Caki2 (cell line): Measurements from ENCODE around the gene CDC73. TPM values are rescaled to one million over a fixed set of nuclear protein-coding genes. Genes with fewer than 3 reads are reported as not detected.
"Not testable (repeated sequence)": the region's sequence is repeated elsewhere in the genome, so short reads cannot be mapped to it uniquely, and the experiment has no call there.

Experiments used
- DNase-seq: peaks from one replicate; pipeline ENCODE4 v3.0.0-alpha.2; 2015; ENCODE audit warnings: low read depth
- in situ Hi-C: cut with HindIII; loops from 2 replicates; pipeline ENCODE4 v1.10.0; 2016; ENCODE audit warnings: low sequenced_read_pairs, low pct_unique_long_range_greater_than_20kb, mixed read lengths
- total RNA-seq: library from RNA; depleted of rRNA; stranded (reverse); fragments of >200 nt; shearing (Covaris generic); gene quantifications from 2 replicates; pipeline ENCODE4 v1.2.3, GENCODE V29; 2014; ENCODE audit warnings: low replicate concordance

Gene CDC73
- total RNA-seq, 1 experiment from 2014 or later, result 17.1 TPM

- in situ Hi-C loops, result no loop called here
- DNase-seq, result no peak
Measured at GRCh38 chr1:193201021-193201420, 79.2 kb downstream of the CDC73 start.

DNA sequence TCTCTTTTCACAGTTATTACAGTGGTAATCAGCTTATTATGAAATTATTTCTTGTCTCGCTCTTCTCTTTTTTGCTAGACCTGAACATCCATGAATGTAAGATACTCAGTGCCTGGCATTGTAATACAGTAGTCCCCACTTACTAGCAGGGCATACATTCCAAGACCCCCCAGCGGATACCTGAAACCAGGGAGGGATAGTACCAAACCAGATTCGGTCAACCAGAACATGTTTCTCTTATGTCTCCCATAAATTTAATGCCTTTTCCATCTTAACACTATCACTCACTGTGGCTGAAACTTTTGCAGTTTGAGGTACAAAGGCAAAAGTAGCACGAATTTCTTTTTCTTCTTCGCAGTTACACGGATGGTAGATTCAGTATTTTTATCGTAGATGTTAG lies 89.2 kb downstream of the CDC73 start:
- in situ Hi-C loops, result no loop called here
- no peak for DNase-seq

- DNase-seq, result peak; percentile 10
- in situ Hi-C loops, result no loop called here
Measured at GRCh38 chr1:193211539-193211938, 89.7 kb downstream of the CDC73 start.

DNA sequence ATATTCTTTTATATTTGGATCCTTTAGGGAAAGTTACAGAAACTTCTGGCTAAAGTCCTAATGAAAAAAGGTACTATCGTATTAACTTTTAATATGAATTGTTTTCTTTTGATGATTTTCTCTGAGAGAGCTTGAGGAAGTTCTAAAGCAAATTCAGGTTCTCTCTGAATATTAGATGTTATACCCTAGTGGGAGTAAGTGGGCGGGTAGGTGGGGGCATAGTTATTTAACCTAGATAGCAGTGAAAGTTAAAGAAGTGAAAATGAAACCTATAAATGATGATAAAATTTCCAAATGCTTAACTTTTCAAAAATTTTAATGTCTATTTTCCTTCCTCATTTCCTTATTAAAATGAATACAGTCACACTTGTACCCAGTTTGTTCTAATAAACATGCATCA lies 90.8 kb downstream of the CDC73 start:
- in situ Hi-C loops, result no loop called here
- no peak for DNase-seq

GRCh38 chr1:193213998-193214397 lies 92.2 kb downstream of the CDC73 start:
- DNase-seq, result no peak
- in situ Hi-C loops, result no loop called here

- DNase-seq, result no peak
- in situ Hi-C loops, result no loop called here
Measured at GRCh38 chr1:193216920-193217319, 95.1 kb downstream of the CDC73 start.

DNA sequence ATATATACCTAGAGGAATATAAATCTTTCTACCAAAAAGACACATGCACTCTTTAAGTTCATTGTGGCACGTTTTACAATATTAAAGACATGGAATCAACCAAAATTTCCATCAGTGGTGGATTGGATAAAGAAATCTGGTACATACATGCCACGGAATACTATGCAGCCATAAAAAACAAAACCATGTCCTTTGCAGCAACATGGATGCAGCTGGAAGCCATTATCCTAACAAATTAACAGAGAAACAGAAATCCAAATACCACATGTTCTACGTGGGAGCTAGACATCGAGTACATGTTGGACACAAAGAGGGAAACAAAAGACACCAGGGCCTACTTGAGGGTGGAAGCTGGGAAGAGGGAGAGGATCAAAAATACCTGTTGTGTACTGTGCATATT lies 97.6 kb downstream of the CDC73 start:
- in situ Hi-C loops, result no loop called here
- no peak for DNase-seq

- DNase-seq, result no peak
- in situ Hi-C loops, result no loop called here
Measured at GRCh38 chr1:193221651-193222050, 99.8 kb downstream of the CDC73 start.

DNA sequence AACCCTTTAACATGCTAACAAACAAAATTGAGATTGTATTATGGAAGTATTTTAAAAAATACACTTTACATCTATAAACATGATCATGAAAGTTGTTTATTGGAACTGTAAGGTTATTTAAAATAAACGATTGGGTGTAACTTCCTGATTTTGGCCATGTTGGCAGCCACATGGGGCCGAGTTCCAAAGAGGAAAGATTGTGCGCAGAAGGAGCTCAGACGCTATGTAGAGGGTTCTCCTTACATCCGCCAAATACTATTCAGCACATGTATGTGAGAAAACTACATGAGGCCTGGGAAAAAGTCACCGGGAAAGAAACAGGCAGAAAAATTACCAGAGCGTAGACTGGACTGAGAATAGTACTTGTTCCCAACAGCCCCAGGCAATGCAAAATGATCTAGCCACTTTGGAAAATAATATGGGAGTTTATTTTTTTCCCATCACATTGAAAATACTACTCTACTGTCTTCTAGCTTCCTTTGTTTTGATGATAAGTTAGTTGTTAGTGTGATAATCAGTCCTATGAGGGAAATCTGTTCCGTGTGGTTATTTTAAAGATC lies 100.3 kb downstream of the CDC73 start:
- DNase-seq, result no peak
- in situ Hi-C loops, result no loop called here

- no peak for DNase-seq
- in situ Hi-C loops, result no loop called here
Measured at GRCh38 chr1:193229136-193229535, 107.3 kb downstream of the CDC73 start.

DNA sequence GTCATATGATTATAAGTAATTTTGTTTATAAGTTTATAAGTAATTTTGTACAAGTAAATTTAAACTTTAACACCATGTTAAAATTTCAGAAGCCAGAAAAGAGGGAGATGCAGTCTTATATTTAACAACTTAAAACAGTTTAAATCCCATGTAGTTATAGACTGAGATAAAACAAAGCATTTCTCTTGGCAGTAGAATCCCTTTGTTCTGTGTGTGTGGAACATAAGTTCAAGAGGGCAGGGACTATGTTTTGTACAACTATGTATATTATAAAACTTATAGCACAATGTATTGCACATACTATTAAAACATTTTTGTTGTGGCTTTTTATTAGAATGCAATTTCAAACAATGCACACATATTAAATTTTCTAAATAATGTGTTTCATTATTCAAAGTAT lies 109.3 kb downstream of the CDC73 start:
- in situ Hi-C loops, DNase-seq: not testable (repeated sequence)

DNA sequence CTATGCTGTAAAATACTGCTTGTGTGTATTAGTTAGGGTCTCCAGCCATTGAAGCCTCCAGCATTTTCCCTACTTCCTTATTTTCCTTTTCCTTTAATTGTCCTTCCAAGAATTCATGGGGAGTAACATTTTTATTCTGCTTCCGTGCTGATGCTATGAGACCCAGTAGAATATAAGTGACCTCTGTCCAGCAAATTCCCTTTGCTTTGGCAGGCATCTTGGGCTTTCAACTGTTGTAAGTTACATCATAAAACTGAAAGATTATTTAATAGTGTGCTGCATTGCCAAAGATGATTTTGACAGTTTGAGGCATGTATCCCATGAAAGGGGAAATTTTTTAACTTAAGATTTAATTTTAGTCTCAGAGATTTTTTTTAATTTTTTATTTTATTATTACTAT lies 112.7 kb downstream of the CDC73 start:
- no peak for DNase-seq
- in situ Hi-C loops, result no loop called here

GRCh38 chr1:193237381-193237978 lies 115.6 kb downstream of the CDC73 start:
- in situ Hi-C loops, result no loop called here
- DNase-seq, result no peak

DNA sequence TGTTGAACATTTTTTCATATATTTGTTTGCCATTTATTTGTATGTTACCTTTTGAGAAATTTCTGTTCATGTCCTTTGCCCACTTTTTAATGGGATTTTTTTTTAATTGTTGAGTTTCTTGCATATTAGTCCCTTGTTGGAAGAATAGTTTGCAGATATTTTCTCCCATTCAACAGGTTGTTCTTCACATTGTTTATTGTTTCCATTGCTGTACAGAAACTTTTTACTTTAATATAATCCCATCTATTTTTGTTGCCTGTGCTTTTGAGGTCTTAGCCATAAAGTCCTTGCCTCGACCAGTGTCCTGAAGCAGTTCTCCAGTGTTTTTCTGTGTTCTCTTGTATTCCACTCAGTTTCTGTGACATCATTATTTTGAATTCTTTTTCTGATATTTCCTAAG lies 118.8 kb downstream of the CDC73 start:
- in situ Hi-C loops, result no loop called here
- no peak for DNase-seq

DNA sequence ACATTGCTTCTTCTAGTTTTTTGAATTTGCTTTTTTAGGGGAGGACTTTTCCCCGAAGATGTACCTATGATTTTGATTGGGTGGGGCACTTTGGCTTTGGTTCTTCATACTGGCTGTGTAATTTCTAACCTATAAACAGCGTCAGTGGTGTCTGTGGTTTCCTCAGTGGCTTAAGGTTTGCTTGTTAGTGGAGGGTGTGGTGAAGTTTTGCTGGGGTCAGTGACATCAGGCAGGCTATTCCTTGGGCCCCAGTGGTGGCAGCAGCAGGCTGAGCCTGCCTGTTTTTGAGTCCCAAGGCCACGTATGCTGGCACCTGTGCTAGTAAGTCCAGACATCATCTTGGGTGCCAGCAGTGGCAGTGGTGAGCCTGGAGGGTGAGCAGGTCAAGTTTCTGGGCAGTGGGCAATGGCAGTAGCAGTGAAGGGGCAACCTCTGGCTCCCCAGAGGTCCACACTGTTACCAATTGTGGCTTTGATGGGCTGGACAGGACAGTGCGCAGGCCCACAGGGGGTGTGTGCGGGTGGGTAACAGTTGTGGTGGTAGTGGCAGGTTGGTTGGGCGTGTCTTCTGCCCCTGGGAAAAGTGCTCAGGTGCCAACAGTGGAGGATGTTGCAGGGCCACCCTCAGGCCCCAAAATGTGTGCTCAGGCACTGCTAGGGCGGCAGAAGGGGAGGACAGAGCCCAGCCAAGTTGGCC lies 119.4 kb downstream of the CDC73 start:
- in situ Hi-C loops, result no loop called here
- DNase-seq, result no peak

GRCh38 chr1:193242000-193242399 lies 120.2 kb downstream of the CDC73 start:
- in situ Hi-C loops, result no loop called here
- no peak for DNase-seq

DNA sequence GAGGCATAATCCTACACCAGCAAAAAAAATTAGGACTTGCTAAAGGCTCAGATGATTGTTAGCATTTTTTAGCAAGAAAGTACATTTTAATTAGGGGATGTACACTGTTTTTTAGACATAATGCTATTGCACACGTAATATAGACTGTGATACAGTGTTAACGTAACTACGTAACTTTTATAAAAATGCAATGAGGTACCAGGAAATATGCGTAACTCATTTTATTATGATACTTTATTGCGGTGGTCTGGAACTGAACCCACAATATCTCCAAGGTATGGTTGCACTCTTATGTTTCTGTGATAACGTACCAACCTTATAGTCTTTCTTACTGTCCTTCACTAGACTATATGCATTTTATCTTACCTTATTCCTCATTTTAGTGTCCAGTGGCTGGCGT lies 127.4 kb downstream of the CDC73 start:
- DNase-seq, result no peak
- in situ Hi-C loops, result no loop called here

GRCh38 chr1:193251950-193252349 lies 130.1 kb downstream of the CDC73 start:
- in situ Hi-C loops, result no loop called here

GRCh38 chr1:193256019-193256418 lies 134.2 kb downstream of the CDC73 start:
- in situ Hi-C loops, result no loop called here
- DNase-seq, result no peak

More at GRCh38 chr1:193251950-193252349, 130.1 kb downstream of the CDC73 start:
- no peak for DNase-seq

DNA sequence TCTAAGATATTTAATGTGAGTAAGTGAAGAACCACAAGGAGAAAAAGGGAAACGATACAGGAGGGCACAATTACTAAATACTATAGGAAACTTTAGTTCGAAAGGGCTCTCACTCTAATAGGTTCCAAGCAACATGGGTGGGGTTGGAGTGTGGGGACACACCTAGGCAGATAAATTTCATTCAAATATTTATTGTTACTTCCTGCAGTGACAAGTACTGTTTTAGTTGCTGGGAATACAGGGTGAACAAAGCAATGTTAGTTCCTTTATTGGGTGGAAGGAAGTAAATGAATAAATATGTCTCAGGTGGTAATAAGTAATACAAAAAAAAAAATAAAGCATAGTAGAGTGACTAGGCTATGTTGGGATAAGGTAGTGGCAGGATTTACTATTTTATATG lies 137.8 kb downstream of the CDC73 start:
- in situ Hi-C loops, result no loop called here
- DNase-seq, result no peak
